Thyroid gland (tissue), 4 donors: Measurements from ENCODE around the gene STOX2. TPM values are rescaled to one million over a fixed set of nuclear protein-coding genes. Genes with fewer than 3 reads are reported as not detected.

ENCODE experiments used
- DNase-seq, 2 donors: peaks; one replicate each; pipeline ENCODE4 v3.0.0-alpha.2; 2019
- H3K27ac ChIP-seq, 3 donors: fragments of 200-600 bp; sonication (generic); 1 replicate in 2 of 3; 2 replicates in 1 of 3; pipeline ENCODE4 v1.5.1; 2016 to 2019; ENCODE audit warnings: mild to moderate bottlenecking in 1 of 3, moderate library complexity in 1 of 3
- H3K27me3 ChIP-seq: fragments of 200-600 bp; sonication (generic); one replicate; pipeline ENCODE4 v1.5.1; 2019
- H3K36me3 ChIP-seq, 2 donors: fragments of 200-600 bp; sonication (generic); one replicate each; pipeline ENCODE4 v1.5.1; 2016 to 2019
- H3K4me1 ChIP-seq, 2 donors: fragments of 200-600 bp; sonication (generic); one replicate each; pipeline ENCODE4 v1.5.1; 2017 to 2019
- H3K4me3 ChIP-seq, 3 donors: fragments of 200-600 bp; sonication (generic); replicated peaks in 1 of 3; 1 replicate in 2 of 3; 2 replicates in 1 of 3; pipeline ENCODE4 v1.5.1; 2016; ENCODE audit warnings: mild to moderate bottlenecking in 1 of 3
- H3K9me3 ChIP-seq: fragments of 200-600 bp; sonication (generic); one replicate; pipeline ENCODE4 v1.5.1; 2017
- POLR2A ChIP-seq, 2 donors: fragments of 450-650 bp; IDR thresholded peaks; one replicate each; pipeline ENCODE4 v1.6.1; 2017; ENCODE audit warnings: antibody characterized with exemption in 2 of 2, mild to moderate bottlenecking in 2 of 2, moderate library complexity in 1 of 2
- WGBS, 2 donors: methylation state at CpG; one replicate each; pipeline ENCODE4 v1.1.5; 2017; 5-methylcytosine and 5-hydroxymethylcytosine counted together
- intact Hi-C: fragments of 100-400 bp; cut with DNase I; formaldehyde crosslinking; loops from one replicate; pipeline ENCODE4 v1.15.1; 2023
- total RNA-seq, 4 donors: library from RNA; depleted of rRNA; stranded (reverse); fragments of >200 nt; gene quantifications; one replicate each; pipeline ENCODE4 v1.2.3, GENCODE V29; 2016
- TF ChIP-seq, protein P1 (sequence below), 6 experiments: fragments of 200-600 bp in 3 of 6; fragments of 450-650 bp in 3 of 6; sonication (generic) in 3 of 6; IDR thresholded peaks; one replicate each; pipeline ENCODE4 v1.5.1; 2016 to 2019; ENCODE audit warnings: antibody characterized with exemption in 6 of 6, mild to moderate bottlenecking in 2 of 6, inconsistent platforms in 1 of 6, moderate library complexity in 1 of 6

STOX2 gene
- total RNA-seq, 4 donors from 2014 or later = 27.3 to 57.7 (median 43.3) TPM

DNA sequence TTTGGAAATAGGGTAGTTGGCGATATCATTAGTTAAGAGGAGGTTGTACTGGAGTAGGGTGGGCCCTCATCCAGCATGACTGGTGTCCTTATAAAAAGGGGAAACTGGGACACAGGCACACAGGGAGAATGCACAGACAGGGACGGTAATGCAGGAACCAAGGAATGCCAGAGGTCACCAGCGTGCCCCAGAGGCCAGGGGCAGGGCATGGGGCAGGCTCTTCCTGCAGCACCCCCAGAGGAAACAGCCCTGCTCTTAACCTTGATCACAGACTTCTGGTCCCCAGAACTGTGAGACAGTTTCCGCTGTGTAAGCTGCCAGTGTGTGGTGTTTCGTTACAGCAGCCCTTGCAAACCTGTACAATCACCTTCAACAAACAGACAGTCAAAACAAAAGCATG lies 15.9 kb upstream of the STOX2 start:
- no peaks in the 10 kb centered on the region for H3K27me3 ChIP-seq
- TF ChIP-seq, protein P1, sequence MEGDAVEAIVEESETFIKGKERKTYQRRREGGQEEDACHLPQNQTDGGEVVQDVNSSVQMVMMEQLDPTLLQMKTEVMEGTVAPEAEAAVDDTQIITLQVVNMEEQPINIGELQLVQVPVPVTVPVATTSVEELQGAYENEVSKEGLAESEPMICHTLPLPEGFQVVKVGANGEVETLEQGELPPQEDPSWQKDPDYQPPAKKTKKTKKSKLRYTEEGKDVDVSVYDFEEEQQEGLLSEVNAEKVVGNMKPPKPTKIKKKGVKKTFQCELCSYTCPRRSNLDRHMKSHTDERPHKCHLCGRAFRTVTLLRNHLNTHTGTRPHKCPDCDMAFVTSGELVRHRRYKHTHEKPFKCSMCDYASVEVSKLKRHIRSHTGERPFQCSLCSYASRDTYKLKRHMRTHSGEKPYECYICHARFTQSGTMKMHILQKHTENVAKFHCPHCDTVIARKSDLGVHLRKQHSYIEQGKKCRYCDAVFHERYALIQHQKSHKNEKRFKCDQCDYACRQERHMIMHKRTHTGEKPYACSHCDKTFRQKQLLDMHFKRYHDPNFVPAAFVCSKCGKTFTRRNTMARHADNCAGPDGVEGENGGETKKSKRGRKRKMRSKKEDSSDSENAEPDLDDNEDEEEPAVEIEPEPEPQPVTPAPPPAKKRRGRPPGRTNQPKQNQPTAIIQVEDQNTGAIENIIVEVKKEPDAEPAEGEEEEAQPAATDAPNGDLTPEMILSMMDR (IDR thresholded peaks at IDR 0.05) = no peak
- TF ChIP-seq POLR2A (IDR thresholded peaks at IDR 0.05) = no peak
- intact Hi-C loops = no loop called here
- no peaks in the 10 kb centered on the region for H3K9me3 ChIP-seq
- no peaks in the 10 kb centered on the region for H3K36me3 ChIP-seq
- no peak for DNase-seq
- H3K4me3 ChIP-seq = no peak overlapping the region
- WGBS, 2 donors = 80% methylated on average over 5 of the region's 5 CpGs
- H3K27ac ChIP-seq = no peak overlapping the region
- H3K4me1 ChIP-seq = peaks cover 4 to 8% of the 10 kb centered on the region in 2 donors

DNA sequence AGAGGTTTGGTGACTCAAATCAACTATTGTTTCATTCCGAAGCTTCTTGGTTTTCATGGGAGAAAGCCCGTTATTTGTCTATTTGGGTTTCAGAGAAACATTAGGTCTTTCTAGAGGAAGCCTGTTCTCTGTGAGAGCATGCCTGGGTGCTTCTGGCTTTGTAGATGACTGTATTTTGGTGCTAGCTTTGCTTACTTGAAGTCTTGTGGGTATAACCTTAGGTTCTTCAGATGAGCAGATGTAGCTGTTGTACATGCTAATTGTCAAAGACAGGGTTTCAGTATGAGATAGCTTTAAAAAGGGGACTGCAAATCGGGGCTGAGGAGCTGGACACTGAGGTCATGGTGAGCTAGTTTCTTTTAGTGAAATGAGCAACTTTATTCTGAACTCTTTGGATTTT lies 7.9 kb upstream of the STOX2 start:
- Histone ChIP-seq H3K27ac (no peak overlapping the region), H3K9me3 (no peaks in the 10 kb centered on the region), H3K27me3 (no peaks in the 10 kb centered on the region), H3K36me3 (no peaks in the 10 kb centered on the region), H3K4me3 (no peak overlapping the region), H3K4me1 (no peaks in the 10 kb centered on the region)
- 92 to 94% methylated on average over 3 of the region's 3 CpGs for WGBS, 2 donors
- intact Hi-C loops = no loop called here
- DNase-seq = no peak
- no peak for TF ChIP-seq POLR2A (IDR thresholded peaks at IDR 0.05)
- TF ChIP-seq, protein P1 (IDR thresholded peaks at IDR 0.05) = no peak

DNA sequence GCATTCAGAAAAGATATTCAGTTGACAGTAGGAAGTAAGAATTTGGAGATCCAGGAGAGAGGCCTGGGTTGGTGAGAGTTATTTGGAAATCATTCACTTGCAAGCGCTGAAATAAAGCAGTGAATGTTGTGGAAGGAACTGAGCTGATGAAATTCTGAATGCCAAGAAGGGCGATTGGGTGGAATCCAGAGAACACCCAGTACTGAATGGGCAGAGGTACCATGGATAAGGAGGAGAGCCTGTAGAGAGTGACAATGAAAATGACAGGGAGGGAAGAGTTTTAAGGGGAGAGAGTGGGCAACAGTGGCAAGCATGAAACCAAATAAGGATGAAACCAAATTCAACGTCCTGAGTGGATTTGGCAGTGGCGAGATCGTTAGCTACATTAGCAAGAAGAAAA lies 6.7 kb upstream of the STOX2 start:
- Histone ChIP-seq H3K9me3 (no peaks in the 10 kb centered on the region), H3K27ac (no peak overlapping the region), H3K27me3 (no peaks in the 10 kb centered on the region), H3K36me3 (no peaks in the 10 kb centered on the region), H3K4me3 (no peak overlapping the region), H3K4me1 (no peaks in the 10 kb centered on the region)
- DNase-seq = no peak
- TF ChIP-seq, protein P1 (IDR thresholded peaks at IDR 0.05) = no peak
- no peak for TF ChIP-seq POLR2A (IDR thresholded peaks at IDR 0.05)
- intact Hi-C loops = no loop called here
- WGBS, 2 donors = 92 to 96% methylated on average over 5 of the region's 5 CpGs

DNA sequence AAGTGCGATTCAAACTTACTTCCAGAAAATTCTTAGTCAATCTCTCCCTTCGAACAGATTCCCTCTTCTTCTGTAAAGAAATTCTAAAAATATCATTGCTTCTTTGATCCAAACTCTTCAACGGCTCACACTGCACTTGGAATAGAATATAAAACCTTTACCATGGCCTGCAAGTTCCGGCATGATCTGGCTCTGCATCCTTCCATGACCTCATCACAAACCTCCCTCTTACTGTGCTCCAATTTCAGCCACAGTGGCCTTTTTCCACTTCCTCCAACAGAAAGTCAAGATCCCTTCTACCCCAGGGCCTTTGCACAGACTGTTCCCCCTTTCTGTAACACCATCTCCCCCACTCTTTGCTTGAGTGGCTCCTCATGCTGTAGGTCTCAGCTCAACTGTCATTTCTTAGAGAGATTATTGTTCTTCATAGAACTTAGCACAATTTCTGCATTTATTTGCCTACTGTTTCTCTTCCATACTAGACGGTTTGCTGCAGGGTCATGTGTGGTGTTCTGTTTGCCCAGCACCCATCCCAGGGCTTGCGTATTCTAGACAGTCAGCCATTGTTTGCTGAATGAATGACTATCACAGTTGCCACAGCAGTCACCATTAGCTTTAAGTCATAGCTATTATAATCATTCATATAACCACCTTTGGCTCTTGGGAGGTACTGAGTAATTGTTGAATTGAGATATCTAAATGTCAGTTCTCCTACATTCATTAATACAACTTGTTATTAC lies 1.9 kb upstream of the STOX2 start:
- Histone ChIP-seq H3K9me3 (no peaks in the 10 kb centered on the region), H3K4me1 (peaks cover 14 to 16% of the 10 kb centered on the region in 2 donors), H3K36me3 (no peaks in the 10 kb centered on the region), H3K27ac (no peak overlapping the region), H3K4me3 (no peak overlapping the region), H3K27me3 (no peaks in the 10 kb centered on the region)
- TF ChIP-seq, protein P1 (IDR thresholded peaks at IDR 0.05) = no peak
- TF ChIP-seq POLR2A (IDR thresholded peaks at IDR 0.05) = no peak
- WGBS, 2 donors = 83 to 85% methylated on average over 6 of the region's 6 CpGs
- no peak for DNase-seq
- intact Hi-C loops = no loop called here
